Mesendoderm (in vitro differentiated cells): Measurements from ENCODE around the gene RIC8B.

Experiments
- DNase-seq: peaks from one replicate; pipeline ENCODE4 v3.0.0; 2013
- H2AK5ac ChIP-seq: 2 replicates; pipeline ENCODE4 v1.6.1; 2013; ENCODE audit warnings: low read length, inconsistent platforms
- H2BK120ac ChIP-seq: 2 replicates; pipeline ENCODE4 v1.6.1; 2013; ENCODE audit warnings: low read depth, mild to moderate bottlenecking, low read length, moderate library complexity, mixed read lengths
- H2BK15ac ChIP-seq: replicated peaks from 2 replicates; pipeline ENCODE4 v1.6.1; 2013; ENCODE audit warnings: low read depth, mild to moderate bottlenecking, moderate library complexity
- H2BK5ac ChIP-seq: 2 replicates; pipeline ENCODE4 v1.6.1; 2013; ENCODE audit warnings: low read length, inconsistent platforms
- H3K18ac ChIP-seq: 2 replicates; pipeline ENCODE4 v1.6.1; 2013; ENCODE audit warnings: mild to moderate bottlenecking, low read length, mixed read lengths
- H3K23ac ChIP-seq: one replicate; pipeline ENCODE4 v1.6.1; 2013; ENCODE audit warnings: low read length
- H3K27ac ChIP-seq: 2 replicates; pipeline ENCODE4 v1.5.1; 2013; ENCODE audit warnings: low read depth, mild to moderate bottlenecking, inconsistent platforms, low read length, moderate library complexity
- H3K27me3 ChIP-seq: 2 replicates; pipeline ENCODE4 v1.6.1; 2013; ENCODE audit warnings: low read length, control low read depth, mild to moderate bottlenecking, inconsistent platforms; ENCODE audit not compliant: insufficient read depth, poor library complexity
- H3K36me3 ChIP-seq: 2 replicates; pipeline ENCODE4 v1.6.1; 2013; ENCODE audit warnings: low read length, inconsistent platforms; ENCODE audit not compliant: control insufficient read depth, insufficient read depth
- H3K4ac ChIP-seq: one replicate; pipeline ENCODE4 v1.6.1; 2013; ENCODE audit warnings: low read depth, mild to moderate bottlenecking, low read length, moderate library complexity
- H3K4me1 ChIP-seq: 2 replicates; pipeline ENCODE4 v1.6.1; 2013; ENCODE audit warnings: low read depth, low read length, inconsistent platforms; ENCODE audit not compliant: control insufficient read depth
- H3K4me2 ChIP-seq: 2 replicates; pipeline ENCODE4 v1.6.1; 2013; ENCODE audit warnings: low read length
- H3K4me3 ChIP-seq: 2 replicates; pipeline ENCODE4 v1.5.1; 2013; ENCODE audit warnings: mild to moderate bottlenecking, low read length
- H3K56ac ChIP-seq: one replicate; pipeline ENCODE4 v1.6.1; 2013; ENCODE audit warnings: low read length
- H3K79me1 ChIP-seq: 2 replicates; pipeline ENCODE4 v1.6.1; 2013; ENCODE audit warnings: low read length, inconsistent platforms
- H3K79me2 ChIP-seq: 2 replicates; pipeline ENCODE4 v1.6.1; 2013; ENCODE audit warnings: mild to moderate bottlenecking, low read length; ENCODE audit not compliant: control insufficient read depth, insufficient read depth
- H3K9ac ChIP-seq: 2 replicates; pipeline ENCODE4 v1.6.1; 2013; ENCODE audit warnings: low read length, inconsistent platforms
- H4K5ac ChIP-seq: one replicate; pipeline ENCODE4 v1.6.1; 2013; ENCODE audit warnings: low read length
- H4K8ac ChIP-seq: one replicate; pipeline ENCODE4 v1.6.1; 2013; ENCODE audit warnings: low read depth, mild to moderate bottlenecking, control low read depth, low read length, moderate library complexity
- WGBS: extraction: QIAGEN DNeasy Blood & Tissue Kit; methylation state at CpG from one replicate; pipeline ENCODE4 v1.1.7; 2013; ENCODE audit warnings: low lambda C conversion rate, missing lambda C conversion rate; ENCODE audit not compliant: insufficient coverage; ENCODE audit errors: extremely low coverage; 5-methylcytosine and 5-hydroxymethylcytosine counted together

Gene RIC8B

GRCh38 chr12:106889326-106889725 is 114.8 kb downstream of the RIC8B start:
- no CpG with 5 or more reads among the region's 6 CpGs for WGBS
- H3K27ac ChIP-seq = no peak overlapping the region
- H3K56ac ChIP-seq = no peak overlapping the region
- H3K36me3 ChIP-seq = no peaks in the 10 kb centered on the region
- no peak overlapping the region for H3K9ac ChIP-seq
- DNase-seq = no peak
- no peak overlapping the region for H2AK5ac ChIP-seq
- H4K8ac ChIP-seq = no peak overlapping the region
- no peaks in the 10 kb centered on the region for H3K4me1 ChIP-seq
- no peaks in the 10 kb centered on the region for H3K79me1 ChIP-seq
- no peak overlapping the region for H2BK15ac ChIP-seq
- no peak overlapping the region for H2BK5ac ChIP-seq
- H3K79me2 ChIP-seq = no peaks in the 10 kb centered on the region
- H3K4ac ChIP-seq = no peak overlapping the region
- no peak overlapping the region for H2BK120ac ChIP-seq
- H3K4me2 ChIP-seq = no peak overlapping the region
- H3K4me3 ChIP-seq = no peak overlapping the region
- H3K23ac ChIP-seq = no peak overlapping the region
- no peak overlapping the region for H3K18ac ChIP-seq
- H4K5ac ChIP-seq = no peak overlapping the region
- no peaks in the 10 kb centered on the region for H3K27me3 ChIP-seq

GRCh38 chr12:106889950-106890626 is 115.6 kb downstream of the RIC8B start:
- DNase-seq = no peak
- H3K18ac ChIP-seq = no peak overlapping the region
- H3K23ac ChIP-seq = no peak overlapping the region
- H4K5ac ChIP-seq = no peak overlapping the region
- no peak overlapping the region for H2BK5ac ChIP-seq
- no peaks in the 10 kb centered on the region for H3K36me3 ChIP-seq
- no peak overlapping the region for H3K56ac ChIP-seq
- H3K79me1 ChIP-seq = no peaks in the 10 kb centered on the region
- no peak overlapping the region for H2BK15ac ChIP-seq
- H4K8ac ChIP-seq = no peak overlapping the region
- H2BK120ac ChIP-seq = no peak overlapping the region
- no peak overlapping the region for H3K27ac ChIP-seq
- no peak overlapping the region for H3K4ac ChIP-seq
- WGBS = no CpG with 5 or more reads among the region's 4 CpGs
- no peaks in the 10 kb centered on the region for H3K4me1 ChIP-seq
- H3K9ac ChIP-seq = no peak overlapping the region
- H3K27me3 ChIP-seq = no peaks in the 10 kb centered on the region
- H3K4me2 ChIP-seq = no peak overlapping the region
- H3K4me3 ChIP-seq = no peak overlapping the region
- H2AK5ac ChIP-seq = no peak overlapping the region
- no peaks in the 10 kb centered on the region for H3K79me2 ChIP-seq

GRCh38 chr12:106892075-106892474 is 117.6 kb downstream of the RIC8B start:
- H3K27ac ChIP-seq = no peak overlapping the region

GRCh38 chr12:106893451-106893850 is 119.0 kb downstream of the RIC8B start:
- Histone ChIP-seq H3K4me2 (no peak overlapping the region), H3K4me3 (no peak overlapping the region), H4K8ac (no peak overlapping the region), H3K36me3 (no peaks in the 10 kb centered on the region), H3K4ac (no peak overlapping the region), H3K27me3 (no peaks in the 10 kb centered on the region), H2BK120ac (no peak overlapping the region), H3K56ac (no peak overlapping the region), H3K79me1 (no peaks in the 10 kb centered on the region), H3K4me1 (no peaks in the 10 kb centered on the region), H2BK5ac (no peak overlapping the region), H2BK15ac (no peak overlapping the region), H3K23ac (no peak overlapping the region), H3K27ac (no peak overlapping the region), H3K18ac (no peak overlapping the region), H3K9ac (no peak overlapping the region), H4K5ac (no peak overlapping the region), H3K79me2 (no peaks in the 10 kb centered on the region), H2AK5ac (no peak overlapping the region)
- no peak for DNase-seq
- no CpG with 5 or more reads among the region's 8 CpGs for WGBS

More at GRCh38 chr12:106892075-106892474, 117.6 kb downstream of the RIC8B start:
- Histone ChIP-seq H3K18ac (no peak overlapping the region), H3K79me2 (no peaks in the 10 kb centered on the region), H3K56ac (no peak overlapping the region), H3K4me2 (no peak overlapping the region), H3K4me3 (no peak overlapping the region), H2BK120ac (no peak overlapping the region), H3K4ac (no peak overlapping the region), H3K4me1 (no peaks in the 10 kb centered on the region), H3K9ac (no peak overlapping the region), H2BK5ac (no peak overlapping the region), H3K27me3 (no peaks in the 10 kb centered on the region), H4K8ac (no peak overlapping the region), H2BK15ac (no peak overlapping the region), H4K5ac (no peak overlapping the region), H3K79me1 (no peaks in the 10 kb centered on the region), H3K36me3 (no peaks in the 10 kb centered on the region), H3K23ac (no peak overlapping the region), H2AK5ac (no peak overlapping the region)
- no CpG with 5 or more reads among the region's 1 CpG for WGBS
- no peak for DNase-seq

- DNase-seq = no peak
- Histone ChIP-seq H3K27ac (no peak overlapping the region), H3K79me1 (no peaks in the 10 kb centered on the region), H3K4ac (no peak overlapping the region), H3K18ac (no peak overlapping the region), H3K27me3 (no peaks in the 10 kb centered on the region), H3K79me2 (no peaks in the 10 kb centered on the region), H3K4me2 (no peak overlapping the region), H3K23ac (no peak overlapping the region), H2BK120ac (no peak overlapping the region), H4K8ac (no peak overlapping the region), H2BK15ac (no peak overlapping the region), H2AK5ac (no peak overlapping the region), H2BK5ac (no peak overlapping the region), H4K5ac (no peak overlapping the region), H3K36me3 (no peaks in the 10 kb centered on the region), H3K9ac (no peak overlapping the region), H3K4me1 (no peaks in the 10 kb centered on the region), H3K56ac (no peak overlapping the region), H3K4me3 (no peak overlapping the region)
- WGBS = no CpG with 5 or more reads among the region's 1 CpG
Observed at GRCh38 chr12:106894774-106895173, 120.3 kb downstream of the RIC8B start.

GRCh38 chr12:106896603-106897002 is 122.1 kb downstream of the RIC8B start:
- Histone ChIP-seq H3K27me3 (no peaks in the 10 kb centered on the region), H3K4me2 (no peak overlapping the region), H3K18ac (no peak overlapping the region), H3K23ac (no peak overlapping the region), H4K8ac (no peak overlapping the region), H3K9ac (no peak overlapping the region), H2BK15ac (no peak overlapping the region), H3K79me1 (no peaks in the 10 kb centered on the region), H3K36me3 (no peaks in the 10 kb centered on the region), H3K56ac (no peak overlapping the region), H4K5ac (no peak overlapping the region), H3K4ac (no peak overlapping the region), H2BK120ac (no peak overlapping the region), H2AK5ac (no peak overlapping the region), H3K4me1 (no peaks in the 10 kb centered on the region), H3K27ac (no peak overlapping the region), H3K79me2 (no peaks in the 10 kb centered on the region), H2BK5ac (no peak overlapping the region), H3K4me3 (no peak overlapping the region)
- DNase-seq = no peak
